HCT116 (cell line): ENCODE data around the gene HPCAL4. TPM values are rescaled to one million over a fixed set of nuclear protein-coding genes. Genes with fewer than 3 reads are reported as not detected.

Source experiments
- ATAC-seq: fragments of 200-7000 bp; cut with Tn5 transposase; 2 replicates; pipeline ENCODE4 v1.9.1; 2020; ENCODE audit warnings: mild to moderate bottlenecking, moderate library complexity
- BruUV-seq: library from RNA; stranded (reverse); fragments of 400-500 nt; replicated peaks from 2 replicates; lab custom pipeline; 2021; lab: Mats Ljungman, UMichigan
- CTCF ChIA-PET: fragments of 300-600 bp; sonication (Branson Sonifier 250); formaldehyde crosslinking; loops from one replicate; lab custom pipeline; 2021; ENCODE audit warnings: antibody characterized with exemption; lab: Charles Lee
- POLR2A ChIA-PET: fragments of 300-600, 350-600 bp; sonication (Branson Sonifier 250); formaldehyde crosslinking; loops from one replicate; lab custom pipeline; 2021; ENCODE audit warnings: antibody characterized with exemption; lab: Charles Lee
- RAD21 ChIA-PET, 2 experiments: fragments of 300-600 bp; sonication (Branson Sonifier 250); formaldehyde crosslinking; loops; one replicate each; lab custom pipeline; 2023; ENCODE audit warnings: low total read pairs in 2 of 2; ENCODE audit not compliant: uncharacterized antibody in 2 of 2, unreplicated experiment in 2 of 2, low non-redundant PET in 1 of 2; lab: Charles Lee
- DNase-seq: peaks from one replicate; pipeline ENCODE4 v3.0.0-alpha.2; 2010; ENCODE audit warnings: low read depth, low spot score
- H2AFZ ChIP-seq: fragments of 200-600 bp; shearing (Covaris generic), sonication (generic); 2 replicates; pipeline ENCODE4 v1.6.1; 2017; ENCODE audit warnings: low read depth, mixed run types, mixed read lengths, antibody characterized with exemption, low read length; ENCODE audit not compliant: poor library complexity, severe bottlenecking
- H3K27ac ChIP-seq: 2 replicates; pipeline ENCODE4 v1.5.1; 2012; ENCODE audit warnings: low read depth, low read length
- H3K27me3 ChIP-seq: fragments of 200-600 bp; sonication (generic); 2 replicates; pipeline ENCODE4 v1.6.1; 2016; ENCODE audit warnings: mixed run types, low read length, mixed read lengths; ENCODE audit not compliant: insufficient read depth
- H3K36me3 ChIP-seq, 2 experiments: fragments of 200-500 bp in 1 of 2; fragments of 200-600 bp in 1 of 2; sonication (Bioruptor generic) in 1 of 2; sonication (generic) in 1 of 2; 2 replicates each; pipeline versions ENCODE4 v1.5.1 to v1.6.1; 2014 to 2016; ENCODE audit warnings: low read length in 2 of 2, inconsistent platforms in 1 of 2, mixed read lengths in 1 of 2, mixed run types in 1 of 2; ENCODE audit not compliant: insufficient read depth in 2 of 2, control insufficient read depth in 1 of 2
- H3K4me1 ChIP-seq, 2 experiments: fragments of 200-600 bp in 1 of 2; sonication (generic) in 1 of 2; 2 replicates each; pipeline versions ENCODE4 v1.5.1 to v1.6.1; 2012 to 2017; ENCODE audit warnings: low read length in 2 of 2, inconsistent platforms in 1 of 2, mild to moderate bottlenecking in 1 of 2, mixed read lengths in 1 of 2, mixed run types in 1 of 2, moderate library complexity in 1 of 2; ENCODE audit not compliant: insufficient read depth in 2 of 2, control insufficient read depth in 1 of 2
- H3K4me2 ChIP-seq: fragments of 200-600 bp; sonication (generic); 2 replicates; pipeline ENCODE4 v1.6.1; 2017; ENCODE audit warnings: mixed run types, low read length, mixed read lengths
- H3K4me3 ChIP-seq, 2 experiments: fragments of 200-600 bp in 1 of 2; sonication (generic) in 1 of 2; replicated peaks in 1 of 2; 2 replicates each; pipeline ENCODE4 v1.5.1; 2011 to 2016; ENCODE audit warnings: low read length in 2 of 2, control low read depth in 1 of 2, low read depth in 1 of 2, mild to moderate bottlenecking in 1 of 2, mixed read lengths in 1 of 2, mixed run types in 1 of 2
- H3K79me2 ChIP-seq: fragments of 200-600 bp; sonication (generic); 2 replicates; pipeline ENCODE4 v1.6.1; 2017; ENCODE audit warnings: mild to moderate bottlenecking, mixed run types, low read length, moderate library complexity, mixed read lengths; ENCODE audit not compliant: insufficient read depth
- H3K9ac ChIP-seq: fragments of 200-600 bp; sonication (generic); 2 replicates; pipeline ENCODE4 v1.6.1; 2016; ENCODE audit warnings: low read length, mixed read lengths
- H3K9me2 ChIP-seq: fragments of 200-600 bp; sonication (generic), shearing (Covaris generic); 2 replicates; pipeline ENCODE4 v1.6.1; 2017; ENCODE audit warnings: mixed run types, mild to moderate bottlenecking, moderate library complexity; ENCODE audit not compliant: insufficient read depth
- H3K9me3 ChIP-seq, 2 experiments: fragments of 200-500 bp in 1 of 2; fragments of 200-600 bp in 1 of 2; sonication (Bioruptor generic) in 1 of 2; sonication (generic) in 1 of 2; 2 replicates each; pipeline ENCODE4 v1.6.1; 2014 to 2017; ENCODE audit warnings: low read length in 2 of 2, mixed read lengths in 2 of 2, inconsistent platforms in 1 of 2, low read depth in 1 of 2, mild to moderate bottlenecking in 1 of 2, mixed run types in 1 of 2, moderate library complexity in 1 of 2; ENCODE audit not compliant: control insufficient read depth in 1 of 2, insufficient read depth in 1 of 2
- H4K20me1 ChIP-seq: fragments of 200-600 bp; sonication (generic), shearing (Covaris generic); 2 replicates; pipeline ENCODE4 v1.6.1; 2017; ENCODE audit warnings: mixed run types, mild to moderate bottlenecking, moderate library complexity; ENCODE audit not compliant: insufficient read depth
- ATF3 ChIP-seq: IDR thresholded peaks from 2 replicates; pipeline ENCODE4 v1.6.1; 2012
- CBX3 ChIP-seq: IDR thresholded peaks from 2 replicates; pipeline ENCODE4 v1.6.1; 2012; ENCODE audit warnings: low read depth
- ELF1 ChIP-seq: IDR thresholded peaks from 2 replicates; pipeline ENCODE4 v1.6.1; 2012; ENCODE audit warnings: low read depth, borderline replicate concordance
- EZH2 ChIP-seq: fragments of 200-600 bp; sonication (generic); IDR thresholded peaks from 2 replicates; pipeline ENCODE4 v1.6.1; 2017; ENCODE audit warnings: antibody characterized with exemption, mixed run types
- EZH2phosphoT487 ChIP-seq: fragments of 200-600 bp; IDR thresholded peaks from 2 replicates; pipeline ENCODE4 v1.6.1; 2018; ENCODE audit warnings: antibody characterized with exemption, borderline replicate concordance
- JUND ChIP-seq: IDR thresholded peaks from 2 replicates; pipeline ENCODE4 v1.6.1; 2012
- MAX ChIP-seq: IDR thresholded peaks from 2 replicates; pipeline ENCODE4 v1.6.1; 2012
- POLR2A ChIP-seq: IDR thresholded peaks from 2 replicates; pipeline ENCODE4 v1.7.0; 2011; ENCODE audit warnings: borderline replicate concordance; ENCODE audit not compliant: insufficient read depth, insufficient read length; ENCODE audit errors: extremely low read depth
- POLR2AphosphoS5 ChIP-seq: IDR thresholded peaks from 2 replicates; pipeline ENCODE4 v1.6.1; 2011; ENCODE audit warnings: mild to moderate bottlenecking, low read depth, low read length, moderate library complexity
- RAD21 ChIP-seq: IDR thresholded peaks from 2 replicates; pipeline ENCODE4 v1.6.1; 2012; ENCODE audit warnings: low read depth, mild to moderate bottlenecking
- SP1 ChIP-seq: IDR thresholded peaks from 2 replicates; pipeline ENCODE4 v1.6.1; 2012; ENCODE audit warnings: low read depth
- ZFX ChIP-seq: fragments of 450-650 bp; IDR thresholded peaks from 2 replicates; pipeline ENCODE4 v1.6.1; 2017
- intact Hi-C: fragments of 100-400 bp; cut with micrococcal nuclease; formaldehyde crosslinking; loops from 2 replicates; pipeline ENCODE4 v1.10.0; 2022
- total RNA-seq: library from RNA; stranded (reverse); gene quantifications from one replicate; pipeline ENCODE4 v1.2.1, GENCODE V29; 2021; ENCODE audit not compliant: unreplicated experiment
- TF ChIP-seq, protein P1 (sequence below), 3 experiments: fragments of 200-600 bp in 1 of 3; sonication (generic) in 1 of 3; IDR thresholded peaks in 2 of 3; conservative IDR thresholded peaks in 1 of 3; 2 replicates each; pipeline ENCODE4 v1.5.1; 2012 to 2017; ENCODE audit warnings: low read depth in 2 of 3, low read length in 2 of 3, antibody characterized with exemption in 1 of 3, borderline replicate concordance in 1 of 3, control low read depth in 1 of 3, mild to moderate bottlenecking in 1 of 3, mixed read lengths in 1 of 3, mixed run types in 1 of 3, moderate library complexity in 1 of 3; ENCODE audit not compliant: insufficient read depth in 1 of 3
- TF ChIP-seq, protein P2 (sequence below): IDR thresholded peaks from 2 replicates; pipeline ENCODE4 v1.6.1; 2012; ENCODE audit warnings: low read depth

HPCAL4 gene
- total RNA-seq, 1 experiment from 2014 or later = 5.2 TPM

DNA sequence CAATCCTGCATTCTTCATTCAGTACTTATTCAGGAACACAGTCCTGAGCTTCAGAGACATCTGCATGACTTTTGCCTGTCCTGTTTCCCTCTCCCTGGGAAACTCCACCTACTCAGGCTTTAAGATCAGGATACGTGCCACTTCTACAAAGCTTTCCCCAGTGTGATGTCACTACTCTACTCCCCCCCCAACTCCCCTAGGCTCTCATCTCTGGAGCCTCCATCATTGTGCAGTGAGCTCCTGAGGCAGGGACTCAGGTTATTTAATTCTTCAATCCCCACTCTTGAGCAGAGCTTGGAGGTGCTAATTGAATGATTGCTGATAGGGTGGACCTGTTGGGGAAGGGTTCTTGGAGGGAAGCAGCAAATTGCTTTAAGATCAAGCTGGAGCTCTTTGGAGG, 20.5 kb downstream of the HPCAL4 start:
- ChIA-PET POLR2A (interaction anchor here (0.9 kb wide), 1 partner anchor 64 kb away, joined by 4 read pairs; no protein-coding TSS in a partner anchor), CTCF (interaction anchor here (1.6 to 5.6 kb wide), 3 partner anchors 14 to 50 kb away, joined by 4 to 38 read pairs (median 5); no protein-coding TSS in a partner anchor), RAD21 (no interaction called here)
- Histone ChIP-seq H3K36me3 (no peaks in the 10 kb centered on the region), H3K9me2 (no peaks in the 10 kb centered on the region), H4K20me1 (no peaks in the 10 kb centered on the region), H3K79me2 (no peaks in the 10 kb centered on the region), H3K9me3 (no peaks in the 10 kb centered on the region), H3K27ac (no peak overlapping the region), H3K4me1 (no peaks in the 10 kb centered on the region), H3K9ac (no peak overlapping the region), H3K27me3 (no peaks in the 10 kb centered on the region), H3K4me3 (no peak overlapping the region), H3K4me2 (no peak overlapping the region), H2AFZ (no peak overlapping the region)
- intact Hi-C loops = no loop called here
- DNase-seq (no peak), ATAC-seq (no peak)
- no peak for TF ChIP-seq MAX
- TF ChIP-seq, protein P1, sequence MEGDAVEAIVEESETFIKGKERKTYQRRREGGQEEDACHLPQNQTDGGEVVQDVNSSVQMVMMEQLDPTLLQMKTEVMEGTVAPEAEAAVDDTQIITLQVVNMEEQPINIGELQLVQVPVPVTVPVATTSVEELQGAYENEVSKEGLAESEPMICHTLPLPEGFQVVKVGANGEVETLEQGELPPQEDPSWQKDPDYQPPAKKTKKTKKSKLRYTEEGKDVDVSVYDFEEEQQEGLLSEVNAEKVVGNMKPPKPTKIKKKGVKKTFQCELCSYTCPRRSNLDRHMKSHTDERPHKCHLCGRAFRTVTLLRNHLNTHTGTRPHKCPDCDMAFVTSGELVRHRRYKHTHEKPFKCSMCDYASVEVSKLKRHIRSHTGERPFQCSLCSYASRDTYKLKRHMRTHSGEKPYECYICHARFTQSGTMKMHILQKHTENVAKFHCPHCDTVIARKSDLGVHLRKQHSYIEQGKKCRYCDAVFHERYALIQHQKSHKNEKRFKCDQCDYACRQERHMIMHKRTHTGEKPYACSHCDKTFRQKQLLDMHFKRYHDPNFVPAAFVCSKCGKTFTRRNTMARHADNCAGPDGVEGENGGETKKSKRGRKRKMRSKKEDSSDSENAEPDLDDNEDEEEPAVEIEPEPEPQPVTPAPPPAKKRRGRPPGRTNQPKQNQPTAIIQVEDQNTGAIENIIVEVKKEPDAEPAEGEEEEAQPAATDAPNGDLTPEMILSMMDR (IDR thresholded peaks at IDR 0.05 in 2 of 3, conservative IDR thresholded peaks at IDR 0.05 in 1 of 3; ENCODE audit: borderline replicate concordance in 1 of 3, insufficient read depth in 1 of 3, low read depth in 2 of 3, low read length in 2 of 3) = no peak
- no peak for TF ChIP-seq ZFX
- no peak for TF ChIP-seq CBX3
- TF ChIP-seq POLR2A = no peak
- TF ChIP-seq EZH2 = no peak
- TF ChIP-seq, protein P2, sequence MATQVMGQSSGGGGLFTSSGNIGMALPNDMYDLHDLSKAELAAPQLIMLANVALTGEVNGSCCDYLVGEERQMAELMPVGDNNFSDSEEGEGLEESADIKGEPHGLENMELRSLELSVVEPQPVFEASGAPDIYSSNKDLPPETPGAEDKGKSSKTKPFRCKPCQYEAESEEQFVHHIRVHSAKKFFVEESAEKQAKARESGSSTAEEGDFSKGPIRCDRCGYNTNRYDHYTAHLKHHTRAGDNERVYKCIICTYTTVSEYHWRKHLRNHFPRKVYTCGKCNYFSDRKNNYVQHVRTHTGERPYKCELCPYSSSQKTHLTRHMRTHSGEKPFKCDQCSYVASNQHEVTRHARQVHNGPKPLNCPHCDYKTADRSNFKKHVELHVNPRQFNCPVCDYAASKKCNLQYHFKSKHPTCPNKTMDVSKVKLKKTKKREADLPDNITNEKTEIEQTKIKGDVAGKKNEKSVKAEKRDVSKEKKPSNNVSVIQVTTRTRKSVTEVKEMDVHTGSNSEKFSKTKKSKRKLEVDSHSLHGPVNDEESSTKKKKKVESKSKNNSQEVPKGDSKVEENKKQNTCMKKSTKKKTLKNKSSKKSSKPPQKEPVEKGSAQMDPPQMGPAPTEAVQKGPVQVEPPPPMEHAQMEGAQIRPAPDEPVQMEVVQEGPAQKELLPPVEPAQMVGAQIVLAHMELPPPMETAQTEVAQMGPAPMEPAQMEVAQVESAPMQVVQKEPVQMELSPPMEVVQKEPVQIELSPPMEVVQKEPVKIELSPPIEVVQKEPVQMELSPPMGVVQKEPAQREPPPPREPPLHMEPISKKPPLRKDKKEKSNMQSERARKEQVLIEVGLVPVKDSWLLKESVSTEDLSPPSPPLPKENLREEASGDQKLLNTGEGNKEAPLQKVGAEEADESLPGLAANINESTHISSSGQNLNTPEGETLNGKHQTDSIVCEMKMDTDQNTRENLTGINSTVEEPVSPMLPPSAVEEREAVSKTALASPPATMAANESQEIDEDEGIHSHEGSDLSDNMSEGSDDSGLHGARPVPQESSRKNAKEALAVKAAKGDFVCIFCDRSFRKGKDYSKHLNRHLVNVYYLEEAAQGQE = no peak
- TF ChIP-seq RAD21 = no peak
- TF ChIP-seq EZH2phosphoT487 = no peak
- no peak for TF ChIP-seq POLR2AphosphoS5
- no peak for TF ChIP-seq JUND
- no peak for TF ChIP-seq SP1
- no peak for TF ChIP-seq ATF3
- TF ChIP-seq ELF1 = no peak
- no TSS peak for BruUV-seq
